HG03457 (cell line): ENCODE data around the gene KRT33A.
"Not testable (repeated sequence)": the region's sequence is repeated elsewhere in the genome, so short reads cannot be mapped to it uniquely, and the experiment has no call there.

Experiments
- ATAC-seq: cut with Tn5 transposase; IDR thresholded peaks from one replicate; pipeline ENCODE4 v1.9.1; 2021; ENCODE audit warnings: moderate number of reproducible peaks; ENCODE audit not compliant: unreplicated experiment

Gene KRT33A

DNA sequence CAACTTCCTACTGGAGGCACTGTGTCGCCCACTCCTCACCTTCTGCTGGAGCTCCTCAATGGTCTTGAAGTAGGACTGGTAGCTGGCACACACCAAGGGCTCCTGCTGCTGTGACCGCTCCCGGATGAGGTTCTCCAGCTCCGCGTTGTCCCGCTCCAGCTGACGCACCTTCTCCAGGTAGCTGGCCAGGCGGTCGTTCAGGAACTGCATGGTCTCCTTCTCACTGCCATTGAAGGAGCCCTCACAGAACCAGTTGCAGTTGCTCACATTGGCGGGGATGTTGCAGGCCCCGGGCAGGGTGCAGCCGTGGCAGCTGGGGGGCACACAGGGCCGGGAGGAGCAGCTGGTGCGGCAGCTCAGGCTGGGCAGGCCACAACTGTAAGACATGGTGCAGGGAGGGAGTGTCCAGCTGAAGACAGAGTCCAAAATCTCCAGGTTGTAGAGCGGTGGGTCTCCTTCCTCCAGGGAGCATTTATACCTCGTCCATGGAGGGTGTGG, at the start of gene KRT33A:
Gene KRT33A (minus strand): TSS at position 448 of the 498 bp plus-strand sequence. CDS start 61 bp downstream, at position 387.
- ATAC-seq, result not testable (repeated sequence)

DNA sequence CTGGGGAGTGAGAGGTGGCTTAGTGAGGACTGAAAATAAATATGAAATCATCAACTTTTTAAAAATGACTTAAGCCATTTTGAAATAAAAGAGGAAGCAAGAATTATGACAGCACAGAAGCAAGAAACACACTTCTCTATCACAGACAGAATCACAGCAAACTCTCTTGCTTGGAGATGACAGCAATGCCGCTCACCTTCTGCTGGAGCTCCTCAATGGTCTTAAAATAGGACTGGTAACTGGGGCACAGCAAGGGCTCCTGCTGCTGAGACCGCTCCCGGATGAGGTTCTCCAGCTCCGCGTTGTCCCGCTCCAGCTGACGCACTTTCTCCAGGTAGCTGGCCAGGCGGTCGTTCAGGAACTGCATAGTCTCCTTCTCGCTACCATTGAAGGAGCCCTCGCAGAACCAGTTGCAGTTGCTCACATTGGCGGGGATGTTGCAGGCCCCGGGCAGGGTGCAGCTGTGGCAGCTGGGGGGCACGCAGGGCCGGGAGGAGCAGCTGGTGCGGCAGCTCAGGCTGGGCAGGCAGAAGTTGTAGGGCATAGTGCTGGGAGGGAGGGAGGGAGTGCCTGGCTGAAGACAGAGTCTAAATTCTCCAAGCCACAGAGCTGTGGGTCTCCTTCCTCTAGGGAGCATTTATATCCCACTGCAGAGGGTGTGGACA, 46.5 kb upstream of the KRT33A start, which contains the start of gene KRT31:
Gene KRT31 (minus strand): TSS at position 613 of the 665 bp plus-strand sequence. CDS start 69 bp downstream, at position 544.
- no peak for ATAC-seq

GRCh38 chr17:41396340-41396739, 45.7 kb upstream of the KRT33A start:
- ATAC-seq, result no peak

- no peak for ATAC-seq
Measured at GRCh38 chr17:41395611-41396010, 45.0 kb upstream of the KRT33A start.

DNA sequence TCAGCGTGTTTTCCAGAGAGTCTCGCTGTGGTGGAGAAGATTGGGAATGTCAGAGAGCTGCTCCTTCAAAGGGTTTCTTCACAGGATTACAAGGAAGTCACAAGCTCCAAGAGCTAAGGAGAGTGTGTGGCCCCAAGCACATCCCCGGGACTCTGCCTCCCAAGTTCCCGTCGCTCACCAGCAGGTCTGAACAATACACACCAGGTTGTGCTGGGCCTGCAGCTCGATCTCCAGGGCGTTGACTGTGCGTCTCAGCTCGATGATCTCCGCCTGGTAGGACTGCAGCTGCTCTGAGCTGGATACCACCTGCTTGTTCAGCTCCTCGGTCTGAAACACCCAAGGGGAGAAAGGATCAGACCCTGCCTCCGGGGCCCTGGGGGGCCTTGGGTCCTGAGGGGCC, 44.4 kb upstream of the KRT33A start:
- not testable (repeated sequence) for ATAC-seq

GRCh38 chr17:41394254-41394996, 43.8 kb upstream of the KRT33A start:
- ATAC-seq, result no peak

GRCh38 chr17:41393826-41394225, 43.2 kb upstream of the KRT33A start:
- ATAC-seq, result no peak

- no peak for ATAC-seq
Measured at GRCh38 chr17:41393294-41393693, 42.7 kb upstream of the KRT33A start.

- no peak for ATAC-seq
Measured at GRCh38 chr17:41392278-41392677, 41.6 kb upstream of the KRT33A start.

DNA sequence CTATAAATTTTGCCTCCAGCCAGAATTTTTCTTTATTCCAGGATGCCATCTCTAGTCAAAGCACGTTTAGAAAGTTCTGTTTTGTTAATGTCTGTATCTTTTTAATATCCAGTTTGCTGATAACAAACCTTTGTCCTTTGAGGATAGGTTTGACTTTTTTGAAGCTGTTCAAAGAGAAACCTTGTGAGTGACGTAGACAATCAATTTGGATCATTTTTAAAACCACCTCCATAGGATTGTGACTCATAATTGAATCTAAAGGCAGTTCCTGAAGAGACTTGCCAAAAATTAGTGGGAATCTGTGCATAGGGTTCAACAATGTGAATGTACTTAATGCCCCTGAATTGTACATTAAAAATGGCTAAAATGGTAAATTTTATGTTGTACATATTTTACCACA, 40.9 kb upstream of the KRT33A start:
- no peak for ATAC-seq

GRCh38 chr17:41390411-41390938, 39.8 kb upstream of the KRT33A start:
- no peak for ATAC-seq

DNA sequence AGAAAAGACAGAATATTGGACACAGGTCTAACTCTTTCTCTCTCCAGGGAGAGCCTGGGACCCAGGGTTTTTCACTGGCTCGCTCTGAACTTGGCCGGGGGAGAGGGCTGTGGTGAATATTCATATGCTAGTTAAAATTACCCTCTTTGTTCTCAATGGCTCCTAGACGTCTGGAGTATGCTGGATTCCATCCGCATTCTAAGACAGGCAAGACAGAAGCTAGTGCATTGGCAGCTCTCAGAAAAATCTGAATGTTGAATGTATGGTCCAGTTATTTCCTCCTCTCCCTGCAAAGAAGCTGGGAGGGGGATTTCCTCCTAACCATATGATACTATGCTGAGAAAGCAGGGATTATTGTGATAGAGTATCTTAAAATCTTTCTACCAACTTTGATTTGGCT, 37.0 kb upstream of the KRT33A start:
- no peak for ATAC-seq

DNA sequence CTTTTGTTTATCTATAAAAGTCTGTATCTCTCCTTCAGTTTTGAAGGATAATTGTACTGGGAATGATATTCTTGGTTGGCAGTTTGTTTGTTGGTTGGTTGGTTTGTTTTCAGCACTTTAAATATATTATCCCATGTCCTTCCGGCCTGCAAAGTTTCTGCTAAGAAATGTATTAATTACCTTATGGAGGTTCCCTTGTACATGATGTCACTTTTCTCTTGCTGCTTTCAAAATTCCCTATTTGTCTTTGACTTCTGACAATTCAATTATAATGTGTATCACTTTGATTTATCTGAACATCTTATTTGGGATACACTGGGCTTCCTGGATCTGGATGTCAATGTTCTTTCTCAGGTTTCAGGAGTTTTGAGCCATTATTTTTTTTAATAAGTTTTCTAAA, 35.6 kb upstream of the KRT33A start:
- no peak for ATAC-seq

DNA sequence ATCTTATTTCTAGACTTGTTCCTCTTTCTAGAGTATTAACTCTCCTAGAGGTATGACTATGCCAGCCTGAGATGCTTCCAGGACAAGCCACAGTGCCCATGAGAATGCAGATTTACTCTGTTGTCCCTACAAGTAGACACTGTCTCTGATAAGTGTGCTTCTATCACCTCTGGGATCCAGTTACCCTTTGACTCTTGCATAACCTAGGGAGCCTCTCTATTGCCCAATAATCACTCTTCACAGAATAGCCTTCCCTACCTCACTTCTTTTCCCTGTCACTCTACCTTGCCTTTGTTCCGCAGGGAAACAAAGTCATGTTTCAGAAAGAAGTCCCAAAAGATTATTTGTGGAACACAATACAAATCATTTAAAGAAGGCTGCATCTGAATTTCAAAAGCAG, 33.1 kb upstream of the KRT33A start:
- no peak for ATAC-seq

GRCh38 chr17:41382394-41382793, 31.8 kb upstream of the KRT33A start:
- ATAC-seq, result no peak

GRCh38 chr17:41381943-41382342, 31.3 kb upstream of the KRT33A start, which contains the start of gene KRT34:
TSS of gene KRT34 (minus strand) at chr17:41382306. CDS start at chr17:41382246, 60 bp downstream.
- not testable (repeated sequence) for ATAC-seq

- not testable (repeated sequence) for ATAC-seq
Measured at GRCh38 chr17:41380091-41380490, 29.5 kb upstream of the KRT33A start.

DNA sequence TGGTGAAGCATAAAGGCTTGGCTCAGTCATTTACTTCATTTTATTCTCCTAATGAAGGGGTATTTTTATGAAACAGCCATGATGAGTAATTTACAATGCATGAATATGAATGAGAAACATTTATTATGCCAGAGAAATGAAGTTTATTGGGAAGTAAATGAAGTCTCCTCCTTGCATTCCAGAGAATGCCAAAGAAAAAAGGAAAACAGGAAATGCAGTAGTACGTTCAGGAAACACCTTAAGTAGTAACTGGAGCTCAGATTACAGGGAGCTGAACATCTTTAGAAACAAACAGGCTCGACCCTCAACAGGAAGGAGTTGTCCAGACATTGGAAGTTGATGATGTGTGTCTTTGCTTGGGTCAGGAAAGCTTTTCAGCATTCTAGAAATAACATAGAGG, 26.9 kb upstream of the KRT33A start:
- no peak for ATAC-seq

GRCh38 chr17:41369713-41370112, 19.1 kb upstream of the KRT33A start, which contains the start of gene KRT33B:
TSS of gene KRT33B (minus strand) at chr17:41369813. CDS start at chr17:41369750, 63 bp downstream.
- ATAC-seq, result no peak

DNA sequence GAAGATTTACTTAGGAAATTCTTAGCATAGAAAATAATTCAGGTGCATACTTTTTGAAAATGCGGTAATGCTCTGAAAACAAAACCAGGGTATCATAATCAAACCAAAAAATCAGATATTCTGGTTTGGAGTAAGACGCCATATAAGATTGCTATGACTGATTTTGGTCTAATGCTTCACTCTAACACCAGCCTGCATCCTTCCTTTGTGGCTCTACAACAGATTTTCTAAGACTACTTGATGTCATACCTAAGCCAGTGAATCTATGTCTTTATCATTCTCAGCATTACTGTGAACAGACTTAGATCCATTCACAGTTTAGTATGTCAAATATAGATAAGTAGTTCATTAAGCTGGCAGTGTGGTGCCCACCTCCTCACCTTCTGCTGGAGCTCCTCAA, 18.4 kb upstream of the KRT33A start:
- no peak for ATAC-seq

DNA sequence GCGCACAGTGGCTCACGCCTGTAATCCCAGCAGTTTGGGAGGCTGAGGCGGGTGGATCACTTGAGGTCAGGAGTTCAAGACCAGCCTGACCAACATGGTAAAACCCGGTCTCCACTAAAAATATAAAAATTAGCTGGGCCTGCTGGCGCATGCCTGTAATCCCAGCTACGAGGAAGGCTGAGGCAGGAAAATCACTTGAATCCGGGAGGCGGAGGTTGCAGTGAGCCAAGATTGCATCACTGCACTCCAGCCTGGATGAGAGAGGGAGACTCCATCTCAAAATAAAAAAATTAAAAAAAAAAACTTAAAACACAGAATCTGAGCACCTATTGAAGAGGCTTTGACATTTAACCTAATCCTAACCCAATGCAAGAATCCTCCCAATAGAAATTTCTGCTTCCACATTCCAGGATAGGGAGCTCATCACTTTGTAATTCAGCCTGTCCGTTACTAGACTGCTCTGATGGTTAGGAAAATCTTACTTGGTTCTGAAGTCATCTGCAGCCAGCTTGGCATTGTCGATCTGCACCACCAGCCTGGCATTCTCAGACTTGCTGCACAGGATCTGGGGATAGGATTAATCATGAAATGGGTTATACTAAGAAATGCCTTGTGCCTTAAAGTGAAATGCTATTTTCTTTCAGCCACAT, 16.9 kb upstream of the KRT33A start:
- no peak for ATAC-seq
